ENCODE results near the gene LHPP.

GRCh38 chr10:124619802-124620490 is 158.3 kb downstream of the LHPP start:
- TF ChIP-seq CTCF (IDR thresholded peaks at IDR 0.05): no peak
- no peak for TF ChIP-seq POLR2AphosphoS5 (IDR thresholded peaks at IDR 0.05)
- no peak for TF ChIP-seq EP300 (IDR thresholded peaks at IDR 0.05)
- no peak for TF ChIP-seq POLR2A (IDR thresholded peaks at IDR 0.05)
